MG63 (cell line): ENCODE measurements around the gene CNOT1. TPM values are rescaled to one million over a fixed set of nuclear protein-coding genes. Genes with fewer than 3 reads are reported as not detected.

Experiments used
- DNase-seq: peaks from one replicate; pipeline ENCODE4 v3.0.0-alpha.2; 2020
- H3K27me3 ChIP-seq: fragments of 250-450 bp; sonication (Bioruptor Pico); 2 replicates; pipeline ENCODE4 v1.5.1; 2020; ENCODE audit warnings: mild to moderate bottlenecking, moderate library complexity
- H3K36me3 ChIP-seq: fragments of 250-450 bp; sonication (Bioruptor Pico); 2 replicates; pipeline ENCODE4 v1.5.1; 2020; ENCODE audit warnings: mild to moderate bottlenecking, moderate library complexity
- H3K4me3 ChIP-seq: fragments of 250-450 bp; sonication (Bioruptor Pico); 2 replicates; pipeline ENCODE4 v1.5.1; 2020; ENCODE audit warnings: mild to moderate bottlenecking, moderate library complexity
- H3K9me3 ChIP-seq: fragments of 250-450 bp; sonication (Bioruptor Pico); 2 replicates; pipeline ENCODE4 v1.5.1; 2020; ENCODE audit warnings: mild to moderate bottlenecking, moderate library complexity
- total RNA-seq: library from RNA; depleted of rRNA; stranded (reverse); fragments of >200 nt; shearing (Covaris generic); gene quantifications from 2 replicates; pipeline ENCODE4 v1.2.3, GENCODE V29; 2014; ENCODE audit warnings: low replicate concordance

The CNOT1 gene
- total RNA-seq, 1 experiment from 2014 or later, result 232 TPM

- Histone ChIP-seq H3K36me3 (peaks cover 97% of the 10 kb centered on the region), H3K9me3 (no peaks in the 10 kb centered on the region)
- no peak for DNase-seq
These were observed 72.9 kb downstream of the CNOT1 start for GRCh38 chr16:58556678-58557077.

GRCh38 chr16:58551496-58551895 lies 78.1 kb downstream of the CNOT1 start:
- Histone ChIP-seq H3K4me3 (no peak overlapping the region), H3K9me3 (no peaks in the 10 kb centered on the region), H3K27me3 (no peaks in the 10 kb centered on the region), H3K36me3 (peaks cover 96% of the 10 kb centered on the region)
- DNase-seq, result peak; percentile 21

More at GRCh38 chr16:58556678-58557077, 72.9 kb downstream of the CNOT1 start:
- no peaks in the 10 kb centered on the region for H3K27me3 ChIP-seq
- no peak overlapping the region for H3K4me3 ChIP-seq

- Histone ChIP-seq H3K36me3 (peaks cover 98% of the 10 kb centered on the region), H3K9me3 (no peaks in the 10 kb centered on the region), H3K4me3 (no peak overlapping the region), H3K27me3 (no peaks in the 10 kb centered on the region)
- DNase-seq, result no peak
These were observed 81.2 kb downstream of the CNOT1 start for GRCh38 chr16:58548378-58548777.

- DNase-seq, result no peak
- H3K4me3 ChIP-seq, result no peak overlapping the region
- H3K27me3 ChIP-seq, result no peaks in the 10 kb centered on the region
- no peaks in the 10 kb centered on the region for H3K9me3 ChIP-seq
- peaks cover 98% of the 10 kb centered on the region for H3K36me3 ChIP-seq
These were observed 85.9 kb downstream of the CNOT1 start for GRCh38 chr16:58543685-58544084.

- Histone ChIP-seq H3K36me3 (peaks cover 98% of the 10 kb centered on the region), H3K9me3 (no peaks in the 10 kb centered on the region), H3K27me3 (no peaks in the 10 kb centered on the region), H3K4me3 (no peak overlapping the region)
- no peak for DNase-seq
These were observed 87.3 kb downstream of the CNOT1 start for GRCh38 chr16:58542291-58542690.

GRCh38 chr16:58541711-58542110 lies 87.9 kb downstream of the CNOT1 start:
- no peaks in the 10 kb centered on the region for H3K9me3 ChIP-seq
- H3K36me3 ChIP-seq, result peaks cover 98% of the 10 kb centered on the region
- H3K4me3 ChIP-seq, result no peak overlapping the region
- H3K27me3 ChIP-seq, result no peaks in the 10 kb centered on the region
- no peak for DNase-seq

GRCh38 chr16:58537124-58537906 lies 92.3 kb downstream of the CNOT1 start:
- Histone ChIP-seq H3K27me3 (no peaks in the 10 kb centered on the region), H3K36me3 (peaks cover 98% of the 10 kb centered on the region), H3K9me3 (no peaks in the 10 kb centered on the region), H3K4me3 (no peak overlapping the region)
- DNase-seq, result no peak

GRCh38 chr16:58536278-58536677 lies 93.3 kb downstream of the CNOT1 start:
- H3K9me3 ChIP-seq, result no peaks in the 10 kb centered on the region
- peaks cover 98% of the 10 kb centered on the region for H3K36me3 ChIP-seq
- H3K27me3 ChIP-seq, result no peaks in the 10 kb centered on the region
- no peak overlapping the region for H3K4me3 ChIP-seq
- DNase-seq, result no peak

GRCh38 chr16:58535100-58535499 lies 94.5 kb downstream of the CNOT1 start:
- DNase-seq, result no peak
- no peaks in the 10 kb centered on the region for H3K27me3 ChIP-seq
- H3K9me3 ChIP-seq, result no peaks in the 10 kb centered on the region
- peaks cover 98% of the 10 kb centered on the region for H3K36me3 ChIP-seq
- H3K4me3 ChIP-seq, result no peak overlapping the region

GRCh38 chr16:58533751-58534470 lies 95.7 kb downstream of the CNOT1 start:
- DNase-seq, result peak; percentile 32
- Histone ChIP-seq H3K4me3 (no peak overlapping the region), H3K36me3 (peaks cover 97% of the 10 kb centered on the region), H3K9me3 (no peaks in the 10 kb centered on the region), H3K27me3 (no peaks in the 10 kb centered on the region)

- H3K9me3 ChIP-seq, result no peaks in the 10 kb centered on the region
- H3K27me3 ChIP-seq, result no peaks in the 10 kb centered on the region
- H3K36me3 ChIP-seq, result peaks cover 97% of the 10 kb centered on the region
- H3K4me3 ChIP-seq, result no peak overlapping the region
- no peak for DNase-seq
These were observed 97.2 kb downstream of the CNOT1 start for GRCh38 chr16:58532414-58532813.

- H3K36me3 ChIP-seq, result peaks cover 99% of the 10 kb centered on the region
These were observed 99.4 kb downstream of the CNOT1 start for GRCh38 chr16:58530179-58530578.

GRCh38 chr16:58519707-58520106 lies 109.9 kb downstream of the CNOT1 start:
- no peak overlapping the region for H3K4me3 ChIP-seq
- no peaks in the 10 kb centered on the region for H3K27me3 ChIP-seq
- DNase-seq, result no peak
- H3K9me3 ChIP-seq, result no peaks in the 10 kb centered on the region
- peaks cover 95% of the 10 kb centered on the region for H3K36me3 ChIP-seq

More at GRCh38 chr16:58530179-58530578, 99.4 kb downstream of the CNOT1 start:
- Histone ChIP-seq H3K9me3 (no peaks in the 10 kb centered on the region), H3K27me3 (no peaks in the 10 kb centered on the region), H3K4me3 (no peak overlapping the region)
- DNase-seq, result no peak

- DNase-seq, result no peak
These were observed 110.7 kb downstream of the CNOT1 start for GRCh38 chr16:58518980-58519368.

GRCh38 chr16:58518083-58518979 lies 111.3 kb downstream of the CNOT1 start:
- Histone ChIP-seq H3K9me3 (no peaks in the 10 kb centered on the region), H3K4me3 (no peak overlapping the region), H3K36me3 (peaks cover 81% of the 10 kb centered on the region), H3K27me3 (no peaks in the 10 kb centered on the region)
- DNase-seq, result no peak

More at GRCh38 chr16:58518980-58519368, 110.7 kb downstream of the CNOT1 start:
- Histone ChIP-seq H3K36me3 (peaks cover 88% of the 10 kb centered on the region), H3K9me3 (no peaks in the 10 kb centered on the region), H3K4me3 (no peak overlapping the region), H3K27me3 (no peaks in the 10 kb centered on the region)

- no peaks in the 10 kb centered on the region for H3K27me3 ChIP-seq
- H3K9me3 ChIP-seq, result no peaks in the 10 kb centered on the region
- H3K36me3 ChIP-seq, result peaks cover 69% of the 10 kb centered on the region
- peak overlapping the region; percentile 96 for H3K4me3 ChIP-seq
- no peak for DNase-seq
These were observed 112.9 kb downstream of the CNOT1 start for GRCh38 chr16:58516768-58517107.
